Endothelial cell of umbilical vein (primary cell): ENCODE measurements around the gene CEP162. TPM values are rescaled to one million over a fixed set of nuclear protein-coding genes. Genes with fewer than 3 reads are reported as not detected.

Experiments
- BruUV-seq: library from RNA; stranded (reverse); fragments of 400-500 nt; replicated peaks from 2 replicates; lab custom pipeline; 2021; lab: Mats Ljungman, UMichigan
- CTCF ChIA-PET: fragments of 300-600, 350-600 bp; sonication (Branson Sonifier 250); formaldehyde crosslinking; loops from one replicate; lab custom pipeline; 2021; ENCODE audit warnings: antibody characterized with exemption, inconsistent platforms; lab: Charles Lee
- POLR2A ChIA-PET: fragments of 300-600, 350-600 bp; sonication (Branson Sonifier 250); formaldehyde crosslinking; loops from one replicate; lab custom pipeline; 2021; ENCODE audit warnings: antibody characterized with exemption, inconsistent platforms; lab: Charles Lee
- DNase-seq: peaks from one replicate; pipeline ENCODE4 v3.0.0-alpha.2; 2011; ENCODE audit warnings: low read depth, low spot score
- FAIRE-seq: peaks from 2 replicates; lab custom pipeline; 2011; peaks lifted over from hg19 to GRCh38; lab: Jason Lieb, UNC
- H2AFZ ChIP-seq: 2 replicates; pipeline ENCODE4 v1.6.0; 2012; ENCODE audit warnings: low read depth, low read length, control low read depth, inconsistent platforms
- H3K27ac ChIP-seq: 2 replicates; pipeline ENCODE4 v1.5.1; 2011; ENCODE audit warnings: low read depth, mild to moderate bottlenecking, control low read depth, low read length, moderate library complexity; ENCODE audit not compliant: insufficient read depth
- H3K27me3 ChIP-seq, 2 experiments: 2 replicates each; pipeline versions ENCODE4 v1.6.0 to v1.6.1; 2011; ENCODE audit warnings: low read length in 2 of 2, mixed read lengths in 1 of 2; ENCODE audit not compliant: control insufficient read depth in 2 of 2, insufficient read depth in 2 of 2
- H3K36me3 ChIP-seq, 2 experiments: 2 replicates in 1 of 2; 3 replicates in 1 of 2; pipeline ENCODE4 v1.5.1; 2011; ENCODE audit warnings: low read length in 2 of 2, mild to moderate bottlenecking in 1 of 2, moderate library complexity in 1 of 2; ENCODE audit not compliant: control insufficient read depth in 2 of 2, insufficient read depth in 2 of 2; ENCODE audit errors: extremely low read depth in 1 of 2
- H3K4me1 ChIP-seq: 3 replicates; pipeline ENCODE4 v1.5.1; 2011; ENCODE audit warnings: mild to moderate bottlenecking, low read length; ENCODE audit not compliant: control insufficient read depth, insufficient read depth; ENCODE audit errors: extremely low read depth
- H3K4me2 ChIP-seq: 2 replicates; pipeline ENCODE4 v1.6.1; 2011; ENCODE audit warnings: low read length, control low read depth, mixed read lengths; ENCODE audit not compliant: insufficient read depth
- H3K4me3 ChIP-seq, 3 experiments: fragments of 200-600 bp in 1 of 3; sonication (generic), shearing (Covaris generic) in 1 of 3; replicated peaks in 1 of 3; 2 replicates each; pipeline ENCODE4 v1.5.1; 2011 to 2016; ENCODE audit warnings: control low read depth in 3 of 3, low read length in 3 of 3, mild to moderate bottlenecking in 2 of 3, inconsistent platforms in 1 of 3, low read depth in 1 of 3, moderate library complexity in 1 of 3; ENCODE audit not compliant: insufficient read depth in 1 of 3
- H3K79me2 ChIP-seq: 2 replicates; pipeline ENCODE4 v1.6.0; 2012; ENCODE audit warnings: low read length, inconsistent platforms; ENCODE audit not compliant: control insufficient read depth, insufficient read depth
- H3K9ac ChIP-seq: replicated peaks from 2 replicates; pipeline ENCODE3; 2011; ENCODE audit warnings: low read length, control low read depth; ENCODE audit not compliant: insufficient read depth; ENCODE audit errors: extremely low read depth
- H3K9me1 ChIP-seq: replicated peaks from 3 replicates; pipeline ENCODE4 v1.6.0; 2011; ENCODE audit warnings: mild to moderate bottlenecking, low read length; ENCODE audit not compliant: control insufficient read depth, insufficient read depth; ENCODE audit errors: extremely low read depth
- H3K9me3 ChIP-seq: replicated peaks from 2 replicates; pipeline ENCODE4 v1.5.1; 2012; ENCODE audit warnings: low read length, inconsistent platforms; ENCODE audit not compliant: control insufficient read depth, insufficient read depth
- H4K20me1 ChIP-seq: replicated peaks from 2 replicates; pipeline ENCODE3; 2011; ENCODE audit warnings: mild to moderate bottlenecking, low read length; ENCODE audit not compliant: control insufficient read depth, insufficient read depth; ENCODE audit errors: extremely low read depth
- CTCF ChIP-seq, 2 donors: IDR thresholded peaks; 1 replicate in 1 of 2; 2 replicates in 1 of 2; pipeline ENCODE4 v1.5.1; 2011; ENCODE audit warnings: low read length in 2 of 2, mild to moderate bottlenecking in 2 of 2, moderate library complexity in 2 of 2, control low read depth in 1 of 2, inconsistent platforms in 1 of 2, low read depth in 1 of 2; ENCODE audit not compliant: insufficient read depth in 1 of 2; ENCODE audit errors: extremely low read depth in 1 of 2
- EZH2 ChIP-seq: IDR thresholded peaks from 2 replicates; pipeline ENCODE4 v1.6.1; 2012; ENCODE audit warnings: borderline replicate concordance, low read depth, mild to moderate bottlenecking, moderate library complexity, low read length, inconsistent platforms; ENCODE audit not compliant: severe bottlenecking
- FOS ChIP-seq: IDR thresholded peaks from 2 replicates; pipeline ENCODE4 v1.6.1; 2011; ENCODE audit warnings: mild to moderate bottlenecking, low read length, moderate library complexity, borderline replicate concordance; ENCODE audit not compliant: insufficient read depth
- GATA2 ChIP-seq: IDR thresholded peaks from 2 replicates; pipeline ENCODE4 v1.7.0; 2011; ENCODE audit warnings: low read depth, mild to moderate bottlenecking, moderate library complexity, mixed read lengths, low read length; ENCODE audit not compliant: insufficient read length, insufficient read depth
- JUN ChIP-seq: IDR thresholded peaks from 2 replicates; pipeline ENCODE4 v1.6.1; 2011; ENCODE audit warnings: borderline replicate concordance, low read depth; ENCODE audit not compliant: insufficient read length, insufficient read depth
- MAX ChIP-seq: IDR thresholded peaks from 2 replicates; pipeline ENCODE4 v1.6.1; 2011; ENCODE audit not compliant: insufficient read depth, insufficient read length
- MYC ChIP-seq: IDR thresholded peaks from one replicate; pipeline ENCODE4 v1.6.1; 2011; ENCODE audit warnings: mild to moderate bottlenecking, low read depth, low read length
- POLR2A ChIP-seq: IDR thresholded peaks from 2 replicates; pipeline ENCODE4 v1.6.1; 2012; ENCODE audit warnings: low read depth, mild to moderate bottlenecking, control low read depth, low read length
- POLR2AphosphoS5 ChIP-seq: IDR thresholded peaks from 2 replicates; pipeline ENCODE4 v1.6.1; 2012; ENCODE audit warnings: low read depth, mild to moderate bottlenecking, control low read depth, low read length, moderate library complexity; ENCODE audit not compliant: insufficient read depth
- dilution Hi-C: fragments of 300-500 bp; cut with MboI; formaldehyde crosslinking; loops from one replicate; pipeline ENCODE4 v1.15.0; 2019; ENCODE audit warnings: low sequenced_read_pairs; ENCODE audit not compliant: extremely low pct_ligation_motif_present
- intact Hi-C: fragments of 100-400 bp; cut with micrococcal nuclease; formaldehyde crosslinking; loops from one replicate; pipeline ENCODE4 v1.10.0; 2022
- polyA plus RNA-seq, 4 experiments: library from polyadenylated mRNA; depleted of rRNA in 3 of 4; stranded (reverse) in 3 of 4; unstranded in 1 of 4; fragments of >200 nt; gene quantifications; 2 replicates each; pipeline versions ENCODE4 v1.2.1 to v1.2.3, GENCODE V29; 2011 to 2012; ENCODE audit warnings: missing spikeins in 1 of 4
- total RNA-seq: library from RNA; stranded (reverse); gene quantifications from 2 replicates; pipeline ENCODE4 v1.2.3, GENCODE V29; 2021

CEP162 gene
- total and polyA plus RNA-seq, 2 donors (not counting 3 experiments of a cell fraction or from before 2014, with no cell fraction given), result 0.79 to 10.8 TPM

- H3K27ac ChIP-seq, result no peak overlapping the region
- H3K9ac ChIP-seq, result no peak overlapping the region
- dilution Hi-C loops, result no loop called here
- H3K27me3 ChIP-seq, result peaks cover 0 to 8% of the 10 kb centered on the region in 2 experiments
- FAIRE-seq (no peak), DNase-seq (no peak)
- no peak overlapping the region for H2AFZ ChIP-seq
- H3K4me3 ChIP-seq, result no peak overlapping the region
- no peaks in the 10 kb centered on the region for H3K36me3 ChIP-seq
- H3K4me2 ChIP-seq, result no peak overlapping the region
- no peaks in the 10 kb centered on the region for H3K9me1 ChIP-seq
- intact Hi-C loops, result no loop called here
- TF ChIP-seq CTCF (IDR thresholded peaks at IDR 0.05; ENCODE audit: extremely low read depth in 1 of 2, insufficient read depth in 1 of 2, low read depth in 1 of 2, low read length in 2 of 2) (no peak), GATA2 (no peak), POLR2A (no peak), JUN (no peak), POLR2AphosphoS5 (no peak), MAX (no peak), FOS (no peak), EZH2 (no peak), MYC (no peak)
- no peaks in the 10 kb centered on the region for H3K79me2 ChIP-seq
- POLR2A ChIA-PET, result no interaction called here
- CTCF ChIA-PET, result interaction anchor here (1.1 to 1.3 kb wide), 2 partner anchors 10 to 1051 kb away, joined by 3 to 4 read pairs; no protein-coding TSS in a partner anchor
- H3K9me3 ChIP-seq, result no peaks in the 10 kb centered on the region
- BruUV-seq, result no TSS peak
- no peaks in the 10 kb centered on the region for H3K4me1 ChIP-seq
- H4K20me1 ChIP-seq, result no peaks in the 10 kb centered on the region
Observed at GRCh38 chr6:84273048-84273809, 45.8 kb upstream of the CEP162 start.
